HEK293 (cell line): ENCODE results near the gene KIF5A.

Experiments
- CTCF ChIA-PET: fragments of 350-600 bp; formaldehyde crosslinking; extraction: SDS; loops from one replicate; lab custom pipeline; 2021; ENCODE audit warnings: antibody characterized with exemption; lab: Yijun Ruan, JAX
- POLR2A ChIA-PET: fragments of 300-600 bp; formaldehyde crosslinking; extraction: SDS; loops from one replicate; lab custom pipeline; 2020; ENCODE audit warnings: antibody characterized with exemption, inconsistent platforms; lab: Yijun Ruan, JAX
- H3K27ac ChIP-seq: fragments of 200-500 bp; sonication (Bioruptor generic); 2 replicates; pipeline ENCODE4 v1.5.1; 2014; ENCODE audit warnings: low read depth, low read length, control low read depth, inconsistent platforms; ENCODE audit errors: extremely low read depth
- H3K36me3 ChIP-seq, 2 experiments: fragments of 200-500 bp in 1 of 2; sonication (Bioruptor generic) in 1 of 2; 1 replicate in 1 of 2; 2 replicates in 1 of 2; pipeline ENCODE4 v1.5.1; 2014 to 2017; ENCODE audit warnings: inconsistent platforms in 2 of 2, low read length in 2 of 2; ENCODE audit not compliant: control insufficient read depth in 2 of 2, insufficient read depth in 1 of 2
- H3K4me1 ChIP-seq: fragments of 200-500 bp; sonication (Bioruptor generic); 2 replicates; pipeline ENCODE4 v1.5.1; 2014; ENCODE audit warnings: mild to moderate bottlenecking, low read length, inconsistent platforms; ENCODE audit not compliant: control insufficient read depth, insufficient read depth
- H3K4me3 ChIP-seq: 2 replicates; pipeline ENCODE4 v1.5.1; 2011; ENCODE audit warnings: low read depth, mild to moderate bottlenecking, control low read depth, low read length, moderate library complexity
- H3K9me3 ChIP-seq: fragments of 200-500 bp; sonication (Bioruptor generic); 2 replicates; pipeline ENCODE4 v1.5.1; 2014; ENCODE audit warnings: low read depth, low read length, inconsistent platforms; ENCODE audit not compliant: control insufficient read depth, insufficient read depth
- EGR2 ChIP-seq: fragments of 450-650 bp; formaldehyde crosslinking; IDR thresholded peaks from 2 replicates; pipeline ENCODE4 v1.5.1; 2016; ENCODE audit warnings: low read depth, missing biosample characterization, missing genetic modification characterization
- ELK4 ChIP-seq: IDR thresholded peaks from 2 replicates; pipeline ENCODE4 v1.6.1; 2011; ENCODE audit warnings: mild to moderate bottlenecking, low read depth, low read length, borderline replicate concordance
- KLF17 ChIP-seq: fragments of 450-650 bp; formaldehyde crosslinking; IDR thresholded peaks from 2 replicates; pipeline ENCODE4 v1.5.1; 2016; ENCODE audit warnings: missing biosample characterization, missing genetic modification characterization
- PRDM1 ChIP-seq: fragments of 450-650 bp; formaldehyde crosslinking; IDR thresholded peaks from 2 replicates; pipeline ENCODE4; 2016; ENCODE audit warnings: missing biosample characterization, missing genetic modification characterization
- PRDM4 ChIP-seq: fragments of 450-650 bp; formaldehyde crosslinking; IDR thresholded peaks from 2 replicates; pipeline ENCODE4 v1.5.1; 2017; ENCODE audit warnings: missing biosample characterization, missing genetic modification characterization
- SETDB1 ChIP-seq: IDR thresholded peaks from one replicate; pipeline ENCODE4 v1.6.1; 2017; ENCODE audit warnings: mild to moderate bottlenecking, low read length, moderate library complexity, mixed read lengths; ENCODE audit not compliant: insufficient read length
- SP3 ChIP-seq: fragments of 450-650 bp; formaldehyde crosslinking; IDR thresholded peaks from 2 replicates; pipeline ENCODE4 v1.5.1; 2016; ENCODE audit warnings: missing biosample characterization, missing genetic modification characterization
- TSHZ1 ChIP-seq: fragments of 450-650 bp; formaldehyde crosslinking; IDR thresholded peaks from 2 replicates; pipeline ENCODE4 v1.5.1; 2016; ENCODE audit warnings: missing biosample characterization, missing genetic modification characterization, borderline replicate concordance
- ZIC2 ChIP-seq: fragments of 450-650 bp; formaldehyde crosslinking; IDR thresholded peaks from 2 replicates; pipeline ENCODE4 v1.5.1; 2016; ENCODE audit warnings: missing biosample characterization, missing genetic modification characterization
- ZNF2 ChIP-seq: fragments of 450-650 bp; formaldehyde crosslinking; IDR thresholded peaks from 2 replicates; pipeline ENCODE4 v1.5.1; 2016; ENCODE audit warnings: missing biosample characterization, missing genetic modification characterization
- ZNF629 ChIP-seq: fragments of 450-650 bp; formaldehyde crosslinking; IDR thresholded peaks from 2 replicates; pipeline ENCODE4 v1.5.1; 2017; ENCODE audit warnings: missing biosample characterization, missing genetic modification characterization
- ZNF658 ChIP-seq: fragments of 450-650 bp; formaldehyde crosslinking; IDR thresholded peaks from 2 replicates; pipeline ENCODE4; 2016; ENCODE audit warnings: missing biosample characterization, missing genetic modification characterization
- ZNF670 ChIP-seq: fragments of 450-650 bp; formaldehyde crosslinking; IDR thresholded peaks from 2 replicates; pipeline ENCODE4 v1.5.1; 2016; ENCODE audit warnings: missing biosample characterization, missing genetic modification characterization, low read depth
- ZNF692 ChIP-seq: fragments of 450-650 bp; formaldehyde crosslinking; IDR thresholded peaks from 2 replicates; pipeline ENCODE4 v1.5.1; 2016; ENCODE audit warnings: missing biosample characterization, missing genetic modification characterization
- ZNF777 ChIP-seq: fragments of 450-650 bp; formaldehyde crosslinking; IDR thresholded peaks from 2 replicates; pipeline ENCODE4 v1.5.1; 2017; ENCODE audit warnings: missing biosample characterization, missing genetic modification characterization, borderline replicate concordance

Gene KIF5A

GRCh38 chr12:57614948-57615500, 65.2 kb downstream of the KIF5A start:
- Histone ChIP-seq H3K9me3 (no peaks in the 10 kb centered on the region), H3K4me3 (no peak overlapping the region), H3K36me3 (peaks cover 0 to 53% of the 10 kb centered on the region in 2 experiments; a peak in 1 of 3 replicates), H3K27ac (no peak overlapping the region), H3K4me1 (peaks cover 2% of the 10 kb centered on the region)
- TF ChIP-seq SP3 (tag by site-specific recombination) (no peak), ZNF777 (tag by site-specific recombination) (no peak), ZNF658 (tag by site-specific recombination) (no peak), ZNF692 (tag by site-specific recombination) (no peak)
- CTCF ChIA-PET, result interaction anchor here (1.6 to 5.7 kb wide), 2 partner anchors 18 to 31 kb away, joined by 8 to 54 read pairs; partner anchors contain the start of gene B4GALNT1
- POLR2A ChIA-PET, result interaction anchor here (2.3 kb wide), 1 partner anchor 9 kb away, joined by 7 read pairs; no protein-coding TSS in a partner anchor

GRCh38 chr12:57615637-57616036, 65.8 kb downstream of the KIF5A start:
- Histone ChIP-seq H3K36me3 (peaks cover 0 to 57% of the 10 kb centered on the region in 2 experiments; a peak in 1 of 3 replicates), H3K4me3 (no peak overlapping the region), H3K9me3 (no peaks in the 10 kb centered on the region), H3K27ac (no peak overlapping the region), H3K4me1 (peaks cover 2% of the 10 kb centered on the region)
- CTCF ChIA-PET, result interaction anchor here (0.6 to 5.7 kb wide), 4 partner anchors 22 to 386 kb away, joined by 3 to 54 read pairs (median 6); partner anchors contain the start of gene SHMT2
- TF ChIP-seq PRDM1, result no peak
- no peak for TF ChIP-seq ZIC2 (tag by site-specific recombination)
- no peak for TF ChIP-seq ZNF629 (tag by site-specific recombination)
- no peak for TF ChIP-seq ZNF670 (tag by site-specific recombination)
- no peak for TF ChIP-seq TSHZ1 (tag by site-specific recombination)
- POLR2A ChIA-PET, result interaction anchor here (0.7 to 2.3 kb wide), 2 partner anchors 10 to 15 kb away, joined by 3 to 7 read pairs; no protein-coding TSS in a partner anchor

GRCh38 chr12:57616383-57617101, 66.7 kb downstream of the KIF5A start:
- POLR2A ChIA-PET, result interaction anchor here (0.6 to 2.3 kb wide), 2 partner anchors 11 to 25 kb away, joined by 3 to 7 read pairs; no protein-coding TSS in a partner anchor

More at GRCh38 chr12:57616383-57617101, 66.7 kb downstream of the KIF5A start:
- TF ChIP-seq ELK4 (no peak), EGR2 (tag by site-specific recombination) (peak; percentile 54; the same call in 1 of the 2 replicates), ZNF2 (no peak), PRDM4 (tag by site-specific recombination) (no peak), KLF17 (tag by site-specific recombination) (peak; percentile 89), SETDB1 (no peak)
- H3K27ac ChIP-seq, result no peak overlapping the region
- H3K36me3 ChIP-seq, result peaks cover 0 to 57% of the 10 kb centered on the region in 2 experiments; a peak in 1 of 3 replicates
- CTCF ChIA-PET, result interaction anchor here (0.9 to 5.7 kb wide), 3 partner anchors 21 to 110 kb away, joined by 3 to 54 read pairs (median 9); no protein-coding TSS in a partner anchor
- no peak overlapping the region for H3K4me3 ChIP-seq
- H3K4me1 ChIP-seq, result peaks cover 2% of the 10 kb centered on the region; the same call in 1 of the 2 replicates
- H3K9me3 ChIP-seq, result no peaks in the 10 kb centered on the region
